ENCODE measurements around the gene ARHGAP22.
A peak's percentile ranks its signal among the peaks of the same experiment; 100 is the strongest.

Gene ARHGAP22

GRCh38 chr10:48418189-48418788 lies 186.6 kb downstream of the ARHGAP22 start:
- DNase-seq (ENCODE audit: low spot score): no peak

GRCh38 chr10:48417374-48417773 lies 187.5 kb downstream of the ARHGAP22 start:
- DNase-seq (ENCODE audit: low spot score): no peak

- DNase-seq (ENCODE audit: low spot score): no peak
Measured at GRCh38 chr10:48416584-48417232, 188.2 kb downstream of the ARHGAP22 start.

GRCh38 chr10:48414778-48415177 lies 190.1 kb downstream of the ARHGAP22 start:
- no peak for DNase-seq (ENCODE audit: low spot score)

- no peak for DNase-seq (ENCODE audit: low spot score)
Measured at GRCh38 chr10:48414160-48414559, 190.7 kb downstream of the ARHGAP22 start.

- DNase-seq (ENCODE audit: low spot score): no peak
Measured at GRCh38 chr10:48412933-48413332, 191.9 kb downstream of the ARHGAP22 start.

- no peak for DNase-seq (ENCODE audit: low spot score)
Measured at GRCh38 chr10:48412081-48412480, 192.8 kb downstream of the ARHGAP22 start.

GRCh38 chr10:48411510-48411909 lies 193.4 kb downstream of the ARHGAP22 start:
- DNase-seq (ENCODE audit: low spot score): no peak

- DNase-seq (ENCODE audit: low spot score): no peak
Measured at GRCh38 chr10:48410503-48410902, 194.4 kb downstream of the ARHGAP22 start.

GRCh38 chr10:48406658-48407057 lies 198.2 kb downstream of the ARHGAP22 start:
- no peak for DNase-seq (ENCODE audit: low spot score)

- peak; percentile 96 for DNase-seq (ENCODE audit: low spot score)
Measured at GRCh38 chr10:48406204-48406603, 198.7 kb downstream of the ARHGAP22 start.

GRCh38 chr10:48404646-48405045 lies 200.2 kb downstream of the ARHGAP22 start:
- no peak for DNase-seq (ENCODE audit: low spot score)

- DNase-seq (ENCODE audit: low spot score): no peak
Measured at GRCh38 chr10:48400850-48401220, 204.0 kb downstream of the ARHGAP22 start.

GRCh38 chr10:48400129-48400849 lies 204.6 kb downstream of the ARHGAP22 start:
- DNase-seq (ENCODE audit: low spot score): peak; percentile 61

GRCh38 chr10:48399551-48399950 lies 205.3 kb downstream of the ARHGAP22 start:
- no peak for DNase-seq (ENCODE audit: low spot score)

GRCh38 chr10:48399056-48399541 lies 205.8 kb downstream of the ARHGAP22 start:
- no peak for DNase-seq (ENCODE audit: low spot score)

GRCh38 chr10:48398261-48398660 lies 206.6 kb downstream of the ARHGAP22 start:
- DNase-seq (ENCODE audit: low spot score): no peak

Data from kidney tubule cell (primary cell).